PC-9 (cell line): ENCODE results near the gene DRAM2.

Experiments
- EZH2 ChIP-seq: fragments of 200-600 bp; sonication (generic); IDR thresholded peaks from 2 replicates; pipeline ENCODE4 v1.8.0; 2017; ENCODE audit warnings: antibody characterized with exemption, low read depth
- TF ChIP-seq, protein P1 (sequence below): fragments of 200-600 bp; sonication (generic); conservative IDR thresholded peaks from 2 replicates; pipeline ENCODE4 v1.6.1; 2017; ENCODE audit warnings: mixed run types, antibody characterized with exemption, mild to moderate bottlenecking, moderate library complexity

- TF ChIP-seq, protein P1, sequence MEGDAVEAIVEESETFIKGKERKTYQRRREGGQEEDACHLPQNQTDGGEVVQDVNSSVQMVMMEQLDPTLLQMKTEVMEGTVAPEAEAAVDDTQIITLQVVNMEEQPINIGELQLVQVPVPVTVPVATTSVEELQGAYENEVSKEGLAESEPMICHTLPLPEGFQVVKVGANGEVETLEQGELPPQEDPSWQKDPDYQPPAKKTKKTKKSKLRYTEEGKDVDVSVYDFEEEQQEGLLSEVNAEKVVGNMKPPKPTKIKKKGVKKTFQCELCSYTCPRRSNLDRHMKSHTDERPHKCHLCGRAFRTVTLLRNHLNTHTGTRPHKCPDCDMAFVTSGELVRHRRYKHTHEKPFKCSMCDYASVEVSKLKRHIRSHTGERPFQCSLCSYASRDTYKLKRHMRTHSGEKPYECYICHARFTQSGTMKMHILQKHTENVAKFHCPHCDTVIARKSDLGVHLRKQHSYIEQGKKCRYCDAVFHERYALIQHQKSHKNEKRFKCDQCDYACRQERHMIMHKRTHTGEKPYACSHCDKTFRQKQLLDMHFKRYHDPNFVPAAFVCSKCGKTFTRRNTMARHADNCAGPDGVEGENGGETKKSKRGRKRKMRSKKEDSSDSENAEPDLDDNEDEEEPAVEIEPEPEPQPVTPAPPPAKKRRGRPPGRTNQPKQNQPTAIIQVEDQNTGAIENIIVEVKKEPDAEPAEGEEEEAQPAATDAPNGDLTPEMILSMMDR, result no peak
- no peak for TF ChIP-seq EZH2
Measured at GRCh38 chr1:111116496-111116895, 23.4 kb downstream of the DRAM2 start.
